Activated CD4-positive, alpha-beta T cell treated with anti-CD3 and anti-CD28 coated beads, Interleukin-2, amount 50 U/mL, for 16 hours (primary cell): Measurements from ENCODE around the gene DLG5.

Experiments
- DNase-seq: peaks from one replicate; pipeline ENCODE4 v3.0.0-alpha.2; 2020

DLG5 gene

DNA sequence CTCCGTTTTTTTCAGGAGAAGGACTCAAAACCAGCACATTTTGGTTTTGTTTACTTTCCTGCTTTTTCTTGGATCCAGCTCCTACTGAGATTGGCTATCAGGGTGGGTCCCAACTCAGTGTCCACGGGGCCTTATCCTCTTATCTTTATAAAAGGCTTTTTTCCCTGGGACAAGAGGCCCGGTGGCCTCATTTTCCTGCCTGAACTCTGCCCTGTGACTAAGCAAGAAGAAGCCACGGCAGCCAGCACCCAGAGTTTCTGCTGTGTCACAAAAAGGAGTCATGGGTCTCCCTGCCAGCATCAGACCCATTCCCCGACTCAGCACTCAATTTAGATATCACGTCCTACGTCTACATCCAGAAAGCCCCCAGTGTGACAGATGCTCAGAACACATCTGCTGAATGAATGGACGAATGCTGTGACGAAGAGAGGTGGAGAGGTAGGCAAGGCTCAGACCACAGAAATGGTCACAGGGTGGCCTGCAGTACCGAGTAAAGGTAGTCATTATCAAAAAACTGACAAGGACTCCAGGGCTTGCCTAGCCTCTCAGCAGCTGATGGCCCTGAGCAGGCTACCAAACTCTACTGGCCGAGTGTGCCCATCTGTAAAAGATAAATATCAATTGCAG, 16.7 kb downstream of the DLG5 start:
- DNase-seq = no peak

DNA sequence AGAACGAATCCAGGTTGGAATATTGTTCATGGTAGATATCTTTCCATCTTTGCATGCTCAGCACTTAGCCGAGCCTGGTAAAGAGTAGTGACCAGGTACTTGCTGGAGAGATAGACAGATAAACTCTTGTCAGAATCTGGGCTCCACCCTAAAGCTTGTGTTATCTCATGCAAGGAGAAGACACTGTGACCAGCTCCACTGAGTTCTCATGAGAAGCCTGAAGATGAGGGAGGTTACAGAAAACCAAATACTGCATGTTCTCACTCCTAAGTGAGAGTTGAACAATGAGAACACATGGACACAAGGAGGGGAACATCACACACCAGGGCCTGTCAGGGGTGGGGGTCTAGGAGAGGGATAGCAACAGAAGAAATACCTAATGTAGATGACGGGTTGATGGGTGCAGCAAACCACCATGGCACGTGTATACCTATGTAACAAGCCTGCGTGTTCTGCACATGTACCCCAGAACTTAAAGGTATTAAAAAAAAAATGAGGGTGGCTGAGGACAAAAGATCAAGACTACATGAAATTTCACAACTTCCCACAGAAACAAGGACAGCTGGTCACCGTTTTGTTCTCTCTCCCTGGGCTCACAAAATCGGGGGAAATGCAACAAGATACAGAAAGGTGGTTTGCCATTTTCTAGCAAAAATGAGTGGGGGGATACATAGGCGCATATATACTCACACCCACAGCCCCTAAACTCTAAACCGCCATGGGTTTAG, 17.4 kb downstream of the DLG5 start:
- DNase-seq = no peak

DNA sequence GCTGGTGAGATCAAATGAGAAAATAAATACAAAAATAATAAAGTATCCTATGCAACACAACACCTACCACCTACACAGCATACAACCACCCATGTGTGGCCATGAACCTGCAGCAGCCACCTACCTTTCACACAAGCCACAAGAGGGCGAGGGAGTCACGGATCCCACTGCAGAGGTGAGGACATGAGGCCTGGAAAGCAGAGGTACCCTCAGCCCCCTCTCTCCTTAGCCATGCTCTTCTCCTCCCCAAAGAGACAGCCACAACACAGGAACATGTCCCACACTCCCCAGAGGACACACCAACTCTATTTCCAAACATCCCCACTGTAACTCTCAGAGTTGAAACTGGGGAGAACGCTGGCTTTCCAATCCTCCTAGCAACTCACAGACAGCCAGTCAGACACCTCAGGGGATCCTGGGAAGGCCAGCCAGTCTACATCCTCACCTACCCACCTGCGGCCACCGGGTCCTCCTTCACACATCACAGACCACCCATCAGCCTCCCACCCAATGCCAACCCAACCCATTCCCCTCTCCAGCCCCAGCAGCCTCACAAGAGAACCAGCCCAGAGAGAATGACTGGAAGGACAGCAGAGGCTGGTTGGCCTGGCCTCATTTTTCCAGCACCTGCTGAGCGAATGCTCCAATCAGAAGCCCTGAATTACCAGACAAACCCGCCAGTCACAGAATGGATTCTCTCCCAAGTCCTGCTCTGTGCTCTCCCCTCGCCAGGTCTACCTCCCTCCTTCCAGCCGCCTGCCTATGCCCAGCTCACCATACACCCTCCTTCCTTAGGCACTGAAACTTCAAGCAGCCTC, 18.4 kb downstream of the DLG5 start:
- DNase-seq = no peak

DNA sequence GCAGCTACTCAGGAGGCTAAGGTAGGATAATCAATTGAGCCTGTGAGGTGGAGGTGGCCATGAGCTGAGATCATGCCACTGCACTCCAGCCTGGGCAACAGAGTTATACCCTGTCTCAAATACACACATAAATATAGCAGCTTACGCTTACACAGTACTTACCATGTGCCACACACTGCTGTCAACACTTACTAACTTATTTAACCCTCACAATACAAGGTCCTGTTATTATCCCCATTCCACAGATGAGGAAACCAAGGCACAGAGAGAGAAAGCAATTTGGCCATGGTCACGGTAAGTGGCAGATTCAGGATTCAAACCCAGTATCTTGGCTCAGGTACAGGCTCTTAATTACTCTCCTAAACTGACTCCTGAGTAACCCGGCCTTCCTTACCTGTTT, 19.1 kb downstream of the DLG5 start:
- no peak for DNase-seq

DNA sequence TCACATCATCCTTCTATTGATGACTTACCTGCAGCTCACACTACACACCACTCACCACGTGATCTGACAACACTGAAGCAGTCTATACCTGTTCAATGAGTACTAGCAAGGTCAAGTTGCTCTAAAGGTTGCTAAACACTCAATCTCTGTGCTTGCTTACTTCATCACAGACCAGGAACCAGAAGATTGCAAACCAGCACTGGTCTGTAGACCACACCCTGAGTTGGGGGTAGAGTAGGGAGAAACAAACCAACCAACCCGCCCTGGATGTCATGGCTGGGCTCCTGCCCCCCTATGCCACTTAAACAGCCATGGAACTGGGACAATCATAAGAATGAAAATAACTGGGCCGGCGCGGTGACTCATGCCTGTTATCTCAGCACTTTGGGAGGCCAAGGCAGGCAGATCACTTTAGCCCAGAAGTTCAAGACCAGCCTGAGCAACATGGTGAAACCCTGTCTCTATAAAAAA, 19.6 kb downstream of the DLG5 start:
- no peak for DNase-seq

DNA sequence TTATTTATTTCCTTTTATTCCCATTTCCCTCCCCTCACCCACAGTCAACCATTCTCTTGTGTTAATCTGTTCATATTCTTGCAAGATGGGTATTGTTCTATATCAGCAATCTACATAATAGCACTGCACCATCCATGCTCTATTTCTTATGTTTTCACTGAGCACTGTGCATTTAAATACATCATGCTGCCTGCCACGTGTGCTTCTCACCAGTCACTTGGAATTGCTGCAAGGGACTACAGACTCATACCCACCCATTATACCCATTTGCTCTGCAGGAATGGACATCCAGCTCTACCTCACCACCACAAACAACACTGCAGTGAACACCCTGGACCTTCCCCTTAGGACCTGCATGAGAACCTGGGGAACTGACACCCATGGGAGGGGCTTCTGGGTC, 20.8 kb downstream of the DLG5 start:
- DNase-seq = no peak

DNA sequence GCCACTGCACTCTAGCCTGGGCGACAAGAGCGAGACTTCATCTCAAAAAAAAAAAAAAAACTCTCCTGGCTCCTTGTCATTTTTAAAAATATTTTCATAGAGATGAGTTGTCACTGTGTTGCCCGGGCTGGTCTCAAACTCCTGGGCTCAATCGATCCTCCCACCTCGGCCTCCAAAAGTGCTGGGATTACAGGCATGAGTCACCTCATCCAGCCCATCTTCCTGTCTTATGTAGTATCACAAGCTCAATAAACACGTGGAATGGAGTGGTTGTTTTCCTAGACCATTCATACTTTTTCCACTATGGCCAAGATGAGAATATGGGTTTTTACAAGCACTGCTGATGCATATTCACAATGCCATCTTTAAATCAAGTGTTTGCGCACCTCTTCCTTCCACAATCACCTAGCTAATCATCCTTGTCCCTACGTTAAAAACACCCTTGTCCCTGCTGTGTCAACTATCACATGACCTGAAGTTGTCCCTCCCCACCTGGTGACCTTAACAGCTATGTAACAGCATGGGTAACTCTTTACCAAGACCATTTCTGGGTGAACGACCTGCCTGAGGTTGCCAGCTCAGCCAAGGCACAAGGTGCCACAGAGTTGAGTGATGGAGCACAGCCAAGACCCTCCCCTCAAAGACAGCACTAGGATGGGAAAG, 21.3 kb downstream of the DLG5 start:
- no peak for DNase-seq

DNA sequence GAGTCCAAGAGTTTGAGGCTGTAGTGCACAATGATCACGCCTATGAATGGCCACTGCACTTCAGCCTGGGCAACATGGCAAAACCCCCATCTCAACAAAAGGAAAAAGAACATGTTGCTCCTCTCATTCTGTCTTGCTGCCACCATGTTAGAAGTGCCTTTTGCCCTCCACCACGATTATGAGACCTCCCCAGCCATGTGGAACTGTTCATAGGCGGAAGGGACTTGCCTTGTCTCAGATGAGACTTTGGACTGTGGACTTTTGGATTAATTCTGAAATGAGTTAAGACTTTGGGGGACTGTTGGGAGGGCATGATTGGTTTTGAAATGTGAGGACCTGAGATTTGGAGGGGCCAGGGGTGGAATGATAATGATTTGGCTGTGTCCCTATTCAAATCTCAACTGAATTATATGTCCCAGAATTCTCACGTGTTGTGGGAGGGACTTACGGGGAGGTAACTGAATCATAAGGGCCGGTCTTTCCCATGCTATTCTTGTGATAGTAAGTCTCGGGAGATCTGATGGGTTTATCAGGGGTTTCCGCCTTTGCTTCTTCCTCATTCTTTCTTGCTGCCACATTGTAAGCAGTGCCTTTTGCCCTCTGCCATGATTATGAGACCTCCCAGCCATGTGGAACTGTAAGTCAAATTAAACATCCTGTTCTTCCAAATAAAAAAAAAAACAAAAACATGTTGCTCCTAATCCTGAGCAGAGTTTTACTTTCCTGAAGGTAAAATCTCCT, 22.3 kb downstream of the DLG5 start:
- no peak for DNase-seq

DNA sequence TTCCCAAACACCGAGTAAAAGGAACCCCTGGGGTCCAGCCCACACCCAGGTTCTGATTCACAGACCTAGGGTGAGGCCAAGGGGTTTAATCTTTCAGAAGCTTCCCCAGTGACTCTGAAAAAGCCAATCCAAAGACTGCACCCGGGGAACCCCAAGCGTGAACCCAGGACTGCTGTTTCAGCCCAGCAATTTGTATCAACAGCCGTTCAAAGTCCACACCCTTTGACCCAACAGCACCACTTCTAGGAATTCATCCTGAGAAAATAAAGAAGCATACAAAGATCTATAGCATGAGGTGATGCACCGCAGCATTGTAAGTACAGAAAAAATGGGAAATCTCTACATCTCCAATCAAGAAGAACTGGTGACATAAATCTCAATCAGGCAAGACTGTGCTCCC, 24.4 kb downstream of the DLG5 start:
- DNase-seq = no peak

DNA sequence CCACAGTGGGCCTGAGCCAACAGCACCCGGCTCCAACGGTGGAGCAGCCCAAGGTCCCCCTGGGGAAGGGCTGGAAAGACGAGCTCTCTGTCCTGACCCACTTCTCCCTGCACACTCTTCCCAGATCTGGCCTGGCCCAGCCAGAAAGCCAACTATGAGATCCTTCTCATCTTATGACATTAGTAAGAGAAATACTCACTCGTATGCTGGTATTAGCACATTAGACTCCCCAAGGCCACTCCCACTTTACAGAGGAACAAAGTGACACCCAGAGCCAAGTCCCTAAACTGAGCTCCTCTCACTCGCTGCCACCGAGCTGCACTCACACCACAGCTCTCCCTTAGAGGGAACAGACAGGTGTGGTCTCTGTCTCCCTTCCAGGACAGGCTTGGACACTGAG, 24.8 kb downstream of the DLG5 start:
- no peak for DNase-seq

DNA sequence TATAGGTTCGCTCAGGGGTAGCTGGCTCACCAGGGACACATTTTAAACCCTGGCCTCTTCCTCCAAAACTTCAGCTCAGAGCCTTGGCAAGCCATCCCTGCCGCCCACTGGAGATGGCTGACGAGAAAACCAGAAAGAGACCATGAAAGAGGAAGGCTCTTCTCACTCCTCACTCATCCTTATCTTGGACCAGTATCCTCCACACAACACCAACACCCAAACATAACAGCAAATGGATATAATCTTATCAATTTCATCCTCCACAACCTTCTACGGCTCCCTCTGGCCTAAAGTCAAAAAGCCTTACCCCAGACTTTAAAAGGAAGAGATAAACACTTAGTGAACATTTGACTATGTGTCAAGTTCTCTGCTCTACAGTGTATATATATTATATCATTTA, 26.9 kb downstream of the DLG5 start:
- no peak for DNase-seq

DNA sequence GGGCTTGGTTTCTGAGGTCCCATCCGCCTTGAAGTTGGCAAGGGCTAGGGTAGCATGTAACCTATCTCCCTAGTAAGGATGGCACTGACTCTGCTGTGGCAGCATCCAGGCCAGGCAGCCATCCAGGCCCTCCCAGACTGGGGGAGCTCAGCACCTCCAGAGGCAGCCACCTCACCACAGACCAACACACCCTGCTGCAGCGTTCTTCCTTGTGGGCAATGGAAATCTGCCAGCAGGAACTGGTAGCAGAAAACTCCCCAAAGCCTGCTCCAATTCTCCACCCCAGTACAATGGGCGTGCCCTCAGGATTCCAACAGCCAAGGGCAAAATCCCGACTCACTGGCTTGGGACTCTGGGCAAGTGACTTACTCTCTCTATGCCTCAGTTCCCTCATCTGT, 27.5 kb downstream of the DLG5 start:
- no peak for DNase-seq

DNA sequence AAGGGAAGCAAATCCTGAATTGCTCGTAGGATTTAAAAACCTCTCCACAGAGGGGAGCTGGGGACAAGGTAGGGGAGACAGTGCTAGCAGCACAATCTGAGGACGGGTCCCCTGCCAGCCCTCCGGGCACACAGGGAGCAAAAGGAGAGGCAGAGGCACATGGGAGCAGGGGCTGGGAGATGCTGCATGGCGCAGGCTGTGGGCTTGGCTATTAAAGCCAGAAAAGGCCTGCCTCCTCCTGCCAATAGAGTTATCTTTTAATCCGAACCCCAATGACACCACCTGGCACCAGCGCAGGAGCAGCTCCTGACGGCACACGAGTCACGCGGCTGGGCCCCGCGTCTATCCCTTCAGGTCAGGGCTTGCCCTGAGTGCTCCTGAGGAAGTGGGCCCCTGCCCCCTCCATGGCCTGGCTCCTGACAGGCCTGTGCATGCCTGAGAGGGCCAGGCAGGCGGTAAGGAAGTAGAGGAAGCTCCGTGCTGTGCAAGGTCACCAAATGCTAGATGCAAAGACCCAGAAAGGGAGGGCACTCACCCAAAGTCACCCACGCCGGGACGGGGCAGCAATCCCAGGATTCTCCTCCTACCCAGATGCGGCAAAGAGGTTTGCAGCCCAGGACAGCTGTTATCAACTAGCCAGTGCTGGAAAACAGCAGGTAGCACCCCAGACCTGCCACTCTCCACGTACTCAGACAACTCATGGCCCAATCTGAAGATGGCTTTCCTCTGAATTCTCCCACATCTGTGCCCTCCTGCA, 28.1 kb downstream of the DLG5 start:
- DNase-seq = no peak

DNA sequence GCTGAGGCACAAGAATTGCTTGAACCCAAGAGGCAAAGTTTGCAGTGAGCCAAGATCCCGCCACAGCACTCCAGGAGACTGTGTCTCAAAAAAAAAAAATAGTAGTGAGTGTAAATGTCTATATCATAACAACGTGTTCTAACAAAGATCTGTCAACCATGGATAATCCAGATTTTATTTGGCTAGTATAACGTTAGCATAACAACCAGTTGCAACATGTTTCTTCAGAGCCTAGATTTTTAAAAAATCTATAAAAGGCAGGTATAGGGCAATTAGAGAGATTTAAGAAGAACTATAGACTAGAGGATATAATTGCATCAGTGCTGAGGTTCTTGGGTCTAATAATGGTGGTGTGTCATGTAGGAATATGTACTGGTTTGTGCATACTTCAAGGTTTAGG, 30.5 kb downstream of the DLG5 start:
- no peak for DNase-seq

DNA sequence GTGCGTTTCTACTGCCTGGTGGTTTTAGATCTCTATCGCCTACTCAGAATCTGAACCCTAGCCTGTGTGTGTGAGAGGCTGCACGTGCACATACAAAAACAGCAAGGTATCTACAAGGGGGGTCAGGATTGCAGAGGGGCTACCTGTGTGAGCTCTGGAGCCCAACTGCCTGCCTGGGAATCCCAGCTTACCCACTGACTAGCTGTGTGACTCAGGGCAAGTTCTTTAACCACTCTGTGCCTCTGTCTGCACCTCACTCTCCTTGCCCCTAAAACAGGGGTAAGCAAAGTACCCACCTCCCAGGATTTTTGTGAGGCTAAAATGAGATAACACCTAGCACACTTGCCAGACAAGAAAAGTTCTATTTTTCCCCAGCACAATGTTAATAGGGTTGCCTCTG, 32.5 kb downstream of the DLG5 start:
- no peak for DNase-seq

DNA sequence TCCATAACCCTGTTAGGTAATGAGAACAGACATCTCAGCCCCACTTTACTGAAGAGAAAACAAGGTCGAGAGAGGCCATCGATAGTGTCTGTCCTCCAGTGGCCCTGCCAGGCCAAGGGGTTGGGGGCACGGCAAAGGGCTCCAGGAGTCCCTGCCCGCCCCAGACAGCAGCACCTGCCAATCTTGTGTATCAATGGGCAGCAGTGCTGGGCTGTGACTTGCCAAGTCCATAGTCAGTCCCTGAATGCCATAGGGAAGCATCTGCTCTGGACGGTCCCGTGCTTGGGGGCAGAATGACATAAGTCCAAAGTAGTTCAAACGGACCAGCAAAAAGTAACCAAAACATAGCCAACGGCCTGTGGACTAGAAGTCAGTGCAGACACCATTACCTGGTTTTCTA, 33.2 kb downstream of the DLG5 start:
- DNase-seq = no peak

DNA sequence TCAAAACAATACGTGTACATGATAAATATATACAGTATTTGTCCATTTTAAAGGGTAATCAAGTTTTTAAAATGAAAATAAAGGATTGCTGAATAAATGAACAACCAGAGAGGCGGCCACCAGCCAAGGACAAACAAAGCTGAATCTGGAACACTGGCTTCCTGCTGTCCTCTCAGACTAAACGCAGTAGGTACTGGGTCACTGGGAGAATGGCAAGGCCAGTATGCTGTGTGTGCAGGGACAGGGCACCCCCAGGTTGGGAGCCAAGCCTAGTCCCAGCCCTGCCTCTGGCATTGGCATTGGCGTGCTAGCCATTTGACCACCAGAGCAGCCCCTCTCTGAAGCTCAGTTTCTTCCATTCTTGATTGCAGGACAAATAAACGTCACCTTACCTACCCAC, 33.8 kb downstream of the DLG5 start:
- DNase-seq = no peak

DNA sequence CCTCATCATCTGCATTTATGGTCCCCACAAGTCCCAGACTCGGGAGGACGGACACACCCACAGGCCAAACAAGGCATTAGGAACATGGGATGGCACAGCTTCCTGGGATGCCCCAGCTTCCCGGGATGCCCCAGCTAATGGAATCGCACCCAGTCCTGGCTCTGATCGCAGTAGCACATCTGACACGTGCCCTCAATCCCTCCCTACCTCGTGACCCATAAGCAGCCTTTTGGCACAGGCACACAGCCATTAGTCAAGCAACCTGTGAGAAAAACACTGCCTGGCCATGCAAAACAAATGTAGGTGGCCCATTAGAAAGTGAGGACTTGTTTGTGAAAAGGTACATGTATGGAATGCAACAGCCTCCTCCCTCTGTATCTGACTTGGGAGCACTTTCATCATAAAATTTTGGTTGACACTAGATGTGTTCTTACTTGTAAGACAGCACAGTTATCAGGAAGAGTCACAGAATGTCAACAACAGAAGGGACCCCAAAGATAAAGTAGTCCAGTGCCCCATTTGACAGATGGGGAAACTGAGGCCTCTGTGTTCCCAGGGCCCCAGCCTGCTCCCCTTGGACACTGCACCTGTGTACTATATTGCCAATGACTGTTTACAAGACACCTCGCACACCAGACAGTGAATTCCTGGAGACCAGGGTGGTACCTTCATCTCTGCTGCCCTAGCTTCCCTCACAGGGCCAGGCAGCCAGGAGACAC, 34.4 kb downstream of the DLG5 start:
- no peak for DNase-seq

DNA sequence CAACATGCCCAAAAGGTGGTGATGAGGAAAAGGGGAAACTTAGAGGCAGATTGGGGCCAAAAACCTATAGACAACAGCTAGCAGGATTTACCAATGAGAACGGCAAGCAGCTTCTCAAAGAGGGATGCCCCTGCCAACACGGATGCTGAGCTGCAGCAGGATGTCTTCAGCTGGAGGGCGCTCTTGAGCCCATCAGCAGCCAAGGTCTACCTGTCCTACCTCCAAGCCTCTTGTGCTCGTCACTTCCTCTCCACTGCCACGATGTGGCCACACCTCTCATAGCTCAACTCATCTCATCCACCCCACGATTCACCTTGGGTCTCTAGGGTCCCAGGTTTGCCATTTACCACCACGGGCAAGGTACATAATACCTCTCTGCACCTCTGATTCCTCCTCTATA, 36.5 kb downstream of the DLG5 start:
- no peak for DNase-seq

DNA sequence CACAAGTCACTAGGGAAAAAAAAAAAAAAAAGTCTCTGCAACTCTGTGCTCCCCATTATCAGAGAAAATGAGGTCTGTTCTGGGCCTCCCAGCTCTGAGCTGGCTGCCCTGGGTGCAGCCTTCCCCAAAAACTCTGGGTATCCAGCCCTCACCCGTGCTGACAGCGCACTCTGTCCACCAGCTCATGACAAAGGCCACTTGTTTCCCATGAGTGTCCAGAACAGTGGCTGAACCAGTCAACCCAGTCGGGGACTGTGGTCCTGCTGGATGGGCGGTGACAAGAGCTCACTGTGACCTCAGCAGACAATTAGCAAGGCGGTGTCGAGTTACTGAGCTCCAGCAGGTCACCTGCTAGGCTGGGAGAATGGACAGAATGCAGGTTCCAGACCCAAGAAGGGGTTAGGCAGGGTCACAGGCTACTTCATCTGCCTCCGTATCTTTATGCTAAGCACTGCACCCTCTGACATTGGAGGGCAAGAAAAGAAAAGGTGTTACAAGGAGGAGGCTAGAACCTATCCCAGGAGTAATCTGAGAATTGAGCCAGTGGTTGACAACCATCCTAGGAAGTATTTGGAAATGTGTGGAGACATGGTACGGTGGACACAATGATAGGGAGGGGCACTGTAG, 37.2 kb downstream of the DLG5 start:
- no peak for DNase-seq

DNA sequence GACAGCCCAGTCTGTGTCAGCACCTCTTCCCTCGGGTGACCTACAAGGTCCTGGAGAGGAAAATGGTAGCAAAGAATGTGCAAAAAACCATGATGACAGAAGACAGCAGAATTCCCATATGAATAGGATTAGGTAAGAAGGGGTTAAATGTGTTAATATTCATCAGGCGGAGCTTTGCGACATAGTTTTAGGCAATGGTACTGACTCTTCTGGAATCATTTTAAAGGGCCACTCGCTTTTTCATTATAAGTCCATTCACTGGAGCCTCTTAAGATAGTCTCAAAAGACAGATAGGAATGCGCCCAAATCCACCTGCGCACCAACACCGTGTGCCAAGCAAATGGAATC, 38.2 kb downstream of the DLG5 start:
- no peak for DNase-seq
